Activated CD8-positive, alpha-beta memory T cell treated with anti-CD3 and anti-CD28 coated beads, Interleukin-2, amount 10 ng/mL, durations not matched to agents 7 days and 5 days (primary cell): ENCODE data around the gene LHX6. TPM values are rescaled to one million over a fixed set of nuclear protein-coding genes. Genes with fewer than 3 reads are reported as not detected.

Experiments
- ATAC-seq: fragments of 150-1000 bp; cut with Tn5 transposase; one replicate; pipeline ENCODE4 v1.10.0; 2021; ENCODE audit warnings: moderate library complexity
- CTCF ChIA-PET: fragments of 350-600 bp; sonication (Branson Sonifier 250); formaldehyde crosslinking; loops from one replicate; lab custom pipeline; 2021; ENCODE audit warnings: antibody characterized with exemption; lab: Charles Lee
- DNase-seq: peaks from one replicate; pipeline ENCODE4 v3.0.0-alpha.2; 2020
- H3K27ac Mint-ChIP-seq: one replicate; pipeline ENCODE4 v1.8.0; 2021; ENCODE audit warnings: mild to moderate bottlenecking, mixed read lengths
- H3K27me3 Mint-ChIP-seq: one replicate; pipeline ENCODE4 v1.8.0; 2021; ENCODE audit warnings: mixed read lengths
- H3K36me3 Mint-ChIP-seq: one replicate; pipeline ENCODE4 v1.8.0; 2021; ENCODE audit warnings: mild to moderate bottlenecking, mixed read lengths
- H3K4me1 Mint-ChIP-seq: one replicate; pipeline ENCODE4 v1.8.0; 2021; ENCODE audit warnings: mixed read lengths
- H3K4me3 Mint-ChIP-seq: one replicate; pipeline ENCODE4 v1.8.0; 2021; ENCODE audit warnings: mild to moderate bottlenecking, moderate library complexity, mixed read lengths
- H3K9me3 Mint-ChIP-seq: one replicate; pipeline ENCODE4 v1.8.0; 2022; ENCODE audit warnings: low read depth, mixed read lengths
- total RNA-seq, 2 experiments: library from RNA; stranded (reverse); gene quantifications; one replicate each; pipeline ENCODE4 v1.2.3, GENCODE V29; 2021

Gene LHX6
- total RNA-seq, result not detected

GRCh38 chr9:122228568-122229484 is at the start of gene LHX6:
TSS of gene LHX6 (minus strand) at chr9:122228957. CDS start at chr9:122228740, 217 bp downstream.
- Mint-ChIP-seq H3K4me3 (no peak within 1 kb of the TSS), H3K27ac (no peak within 1 kb of the TSS), H3K36me3 (no peaks in the 10 kb centered on the region), H3K9me3 (no peaks in the 10 kb centered on the region), H3K27me3 (peaks cover 52% of the 10 kb centered on the region), H3K4me1 (peaks cover 5% of the 10 kb centered on the region)
- no peak for DNase-seq
- CTCF ChIA-PET, result no interaction called here
- ATAC-seq, result peak; percentile 27

GRCh38 chr9:122277285-122277897 is 48.6 kb upstream of the LHX6 start:
- DNase-seq (no peak), ATAC-seq (no peak)
- peaks cover 67% of the 10 kb centered on the region for H3K36me3 Mint-ChIP-seq
- H3K27ac Mint-ChIP-seq, result no peak overlapping the region
- no peaks in the 10 kb centered on the region for H3K4me1 Mint-ChIP-seq
- CTCF ChIA-PET, result interaction anchor here (0.9 kb wide), 1 partner anchor 182 kb away, joined by 3 read pairs; no protein-coding TSS in a partner anchor
- no peaks in the 10 kb centered on the region for H3K27me3 Mint-ChIP-seq
- H3K9me3 Mint-ChIP-seq, result peaks cover 2% of the 10 kb centered on the region
- no peak overlapping the region for H3K4me3 Mint-ChIP-seq

DNA sequence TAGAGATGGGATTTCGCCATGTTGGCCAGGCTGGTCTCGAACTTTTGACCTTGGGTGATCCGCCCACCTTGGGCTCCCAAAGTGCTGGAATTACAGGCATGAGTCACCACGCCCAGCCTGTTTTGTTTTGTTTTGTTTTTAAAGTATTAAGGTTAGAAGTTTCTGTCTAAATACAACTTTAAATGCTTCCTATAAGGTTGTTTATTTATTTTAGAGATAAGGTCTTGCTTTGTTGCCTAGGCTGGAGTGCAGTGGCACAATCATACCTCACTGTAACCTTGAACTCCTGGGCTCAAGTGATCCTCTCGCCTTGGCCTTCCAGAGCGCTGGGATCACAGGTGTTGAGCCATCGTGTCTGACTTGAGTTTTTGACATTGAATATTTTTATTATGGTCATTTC is 47.3 kb upstream of the LHX6 start:
- Mint-ChIP-seq H3K4me1 (no peaks in the 10 kb centered on the region), H3K9me3 (peaks cover 2% of the 10 kb centered on the region), H3K4me3 (no peak overlapping the region), H3K36me3 (peaks cover 71% of the 10 kb centered on the region), H3K27ac (no peak overlapping the region), H3K27me3 (no peaks in the 10 kb centered on the region)
- DNase-seq, result no peak
- CTCF ChIA-PET, result no interaction called here
- ATAC-seq, result no peak

DNA sequence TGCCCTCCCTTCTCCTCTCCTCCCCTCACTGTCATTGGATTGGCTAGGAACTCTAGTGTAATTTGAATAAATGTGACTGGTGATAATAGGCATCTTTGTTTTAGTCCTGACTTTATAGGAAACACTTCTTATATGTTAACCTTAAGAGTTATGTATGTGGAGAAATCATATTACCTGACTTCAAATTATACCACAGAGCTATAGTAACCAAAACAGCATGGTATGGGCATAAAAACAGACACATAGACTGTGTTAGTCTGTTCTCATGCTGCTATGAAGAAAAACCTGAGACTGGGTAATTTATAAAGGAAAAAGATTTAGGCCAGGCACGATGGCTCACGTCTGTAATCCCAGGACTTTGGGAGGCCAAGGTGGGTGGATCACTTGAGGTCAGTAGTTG is 45.3 kb upstream of the LHX6 start:
- peaks cover 64% of the 10 kb centered on the region for H3K36me3 Mint-ChIP-seq
- no peak for ATAC-seq
- DNase-seq, result no peak
- no peak overlapping the region for H3K4me3 Mint-ChIP-seq
- no peak overlapping the region for H3K27ac Mint-ChIP-seq
- CTCF ChIA-PET, result no interaction called here
- peaks cover 2% of the 10 kb centered on the region for H3K9me3 Mint-ChIP-seq
- no peaks in the 10 kb centered on the region for H3K27me3 Mint-ChIP-seq
- H3K4me1 Mint-ChIP-seq, result no peaks in the 10 kb centered on the region

DNA sequence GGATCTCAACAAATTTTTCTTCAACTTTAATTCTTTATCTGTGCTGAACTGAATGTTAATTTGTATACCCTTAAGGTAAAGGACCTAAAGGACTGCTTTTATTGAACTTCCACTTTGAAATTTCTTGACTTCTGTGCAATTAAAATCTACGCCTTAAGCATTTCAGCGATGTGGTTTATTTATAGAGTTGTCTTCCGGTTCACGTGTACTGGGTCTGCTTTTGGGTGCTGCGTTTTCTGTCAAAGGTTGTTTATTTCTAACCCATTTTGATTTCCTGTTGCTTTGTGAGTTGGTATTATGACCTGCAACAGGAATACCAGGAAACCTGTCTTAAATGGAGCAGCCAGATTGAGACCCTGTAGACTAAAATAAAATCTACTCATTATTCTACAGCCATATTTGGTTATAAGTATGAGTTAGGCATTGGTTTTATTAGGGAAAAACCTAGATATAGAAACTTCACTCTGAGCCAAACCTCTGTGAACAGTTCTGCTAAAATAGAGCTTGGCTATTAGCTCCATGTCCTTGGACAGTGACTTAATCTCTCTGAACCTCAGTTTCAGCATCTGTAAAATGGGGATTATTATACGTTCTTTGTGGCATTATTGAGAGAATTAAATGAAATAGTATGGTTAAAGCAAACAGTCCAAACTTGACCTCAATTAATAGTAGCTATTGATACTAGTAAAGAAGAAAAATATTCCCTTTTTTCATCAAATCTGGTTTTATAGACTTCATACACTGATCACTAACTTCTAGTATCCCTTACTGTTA is 39.5 kb upstream of the LHX6 start:
- CTCF ChIA-PET, result no interaction called here
- no peak overlapping the region for H3K4me3 Mint-ChIP-seq
- DNase-seq (no peak), ATAC-seq (no peak)
- H3K27me3 Mint-ChIP-seq, result no peaks in the 10 kb centered on the region
- peaks cover 26% of the 10 kb centered on the region for H3K36me3 Mint-ChIP-seq
- no peaks in the 10 kb centered on the region for H3K9me3 Mint-ChIP-seq
- peaks cover 31% of the 10 kb centered on the region for H3K4me1 Mint-ChIP-seq
- no peak overlapping the region for H3K27ac Mint-ChIP-seq

- CTCF ChIA-PET, result interaction anchor here (1.1 to 3.4 kb wide), 7 partner anchors 18 to 570 kb away, joined by 3 to 17 read pairs (median 6); no protein-coding TSS in a partner anchor
- Mint-ChIP-seq H3K27me3 (no peaks in the 10 kb centered on the region), H3K4me1 (peaks cover 47% of the 10 kb centered on the region), H3K27ac (peak overlapping the region; percentile 100), H3K36me3 (peaks cover 13% of the 10 kb centered on the region), H3K9me3 (no peaks in the 10 kb centered on the region), H3K4me3 (peak overlapping the region; percentile 98)
- ATAC-seq (peak; percentile 53), DNase-seq (peak; percentile 59)
Measured at GRCh38 chr9:122265149-122265915, 36.6 kb upstream of the LHX6 start.

GRCh38 chr9:122264360-122265148 is 35.8 kb upstream of the LHX6 start, which contains the start of the genes MRRF and RBM18:
TSS of gene MRRF (plus strand) at chr9:122264882. CDS start at chr9:122270892, 6,010 bp downstream.
TSS of gene RBM18 (minus strand) at chr9:122264840. CDS start at chr9:122261492, 3,348 bp downstream.
- H3K27ac Mint-ChIP-seq, result peak within 1 kb of the TSS; percentile 100
- ATAC-seq (peak; percentile 86), DNase-seq (peak; percentile 94)
- peaks cover 47% of the 10 kb centered on the region for H3K4me1 Mint-ChIP-seq
- peak within 1 kb of the TSS; percentile 98 for H3K4me3 Mint-ChIP-seq
- peaks cover 14% of the 10 kb centered on the region for H3K36me3 Mint-ChIP-seq
- CTCF ChIA-PET, result interaction anchor here (1.1 to 3.4 kb wide), 8 partner anchors 18 to 570 kb away, joined by 3 to 17 read pairs (median 5); partner anchors contain the start of genes MORN5 and NDUFA8
- no peaks in the 10 kb centered on the region for H3K9me3 Mint-ChIP-seq
- no peaks in the 10 kb centered on the region for H3K27me3 Mint-ChIP-seq

DNA sequence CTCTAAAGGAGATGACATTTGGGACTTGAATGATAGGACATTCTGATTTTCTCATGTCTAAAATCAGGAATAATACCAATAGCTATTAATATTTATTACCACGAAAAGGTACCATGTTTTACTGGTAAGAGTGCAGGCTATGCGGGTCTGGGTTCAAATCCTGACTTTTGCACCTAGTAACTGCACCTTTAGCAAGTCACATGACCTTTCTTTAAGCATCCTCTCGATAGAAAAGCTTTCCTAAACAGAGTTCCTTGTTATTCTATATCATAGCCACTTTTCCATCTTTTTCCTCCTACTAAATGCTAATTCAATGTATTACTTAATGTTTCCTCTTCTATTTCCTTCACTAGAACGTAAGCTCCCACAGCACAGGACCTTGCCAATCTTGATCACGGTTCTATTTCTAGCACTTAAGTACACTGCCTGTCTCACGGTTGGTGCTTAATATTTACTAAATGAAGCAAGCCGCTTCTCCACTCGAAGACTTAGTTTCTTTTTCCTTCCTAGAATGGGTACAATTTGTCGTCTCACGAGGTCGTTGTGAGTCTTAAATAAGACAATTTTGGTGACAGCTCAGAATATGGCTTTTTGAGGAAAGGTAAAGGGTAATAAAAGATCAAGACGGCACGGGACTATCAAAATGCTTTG is 35.1 kb upstream of the LHX6 start:
- H3K27me3 Mint-ChIP-seq, result no peaks in the 10 kb centered on the region
- H3K4me3 Mint-ChIP-seq, result peak overlapping the region; percentile 98
- H3K27ac Mint-ChIP-seq, result peak overlapping the region; percentile 100
- ATAC-seq (no peak), DNase-seq (no peak)
- CTCF ChIA-PET, result interaction anchor here (0.7 to 3.4 kb wide), 10 partner anchors 17 to 172 kb away, joined by 3 to 17 read pairs (median 4); partner anchors contain the start of genes MORN5 and NDUFA8
- no peaks in the 10 kb centered on the region for H3K9me3 Mint-ChIP-seq
- H3K4me1 Mint-ChIP-seq, result peaks cover 47% of the 10 kb centered on the region
- peaks cover 21% of the 10 kb centered on the region for H3K36me3 Mint-ChIP-seq

GRCh38 chr9:122262073-122262472 is 33.3 kb upstream of the LHX6 start:
- DNase-seq (no peak), ATAC-seq (no peak)
- Mint-ChIP-seq H3K4me3 (no peak overlapping the region), H3K27me3 (no peaks in the 10 kb centered on the region), H3K4me1 (peaks cover 39% of the 10 kb centered on the region), H3K27ac (no peak overlapping the region), H3K36me3 (peaks cover 25% of the 10 kb centered on the region), H3K9me3 (no peaks in the 10 kb centered on the region)
- CTCF ChIA-PET, result interaction anchor here (2.1 kb wide), 1 partner anchor 163 kb away, joined by 5 read pairs; no protein-coding TSS in a partner anchor

DNA sequence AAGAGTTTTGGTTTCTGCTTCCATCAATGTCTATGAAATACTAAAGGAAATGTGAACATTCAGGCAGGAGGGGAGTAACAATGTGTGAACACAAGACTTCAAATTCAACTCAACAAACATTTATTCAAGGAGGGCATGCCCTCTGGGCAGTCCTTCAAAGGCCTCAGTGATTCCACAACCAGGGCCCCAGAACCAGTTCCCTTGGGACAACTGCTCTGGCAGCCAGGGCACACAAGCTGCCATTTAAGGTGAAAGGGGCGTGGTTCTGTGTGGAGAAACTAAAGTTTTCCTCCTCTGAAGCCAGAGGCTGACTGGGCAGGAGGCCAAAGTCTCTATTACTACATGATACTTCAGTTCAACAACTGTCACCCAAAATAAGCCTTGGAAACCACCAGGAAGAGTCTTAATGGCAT is 32.7 kb upstream of the LHX6 start:
- CTCF ChIA-PET, result interaction anchor here (2.1 kb wide), 1 partner anchor 162 kb away, joined by 5 read pairs; no protein-coding TSS in a partner anchor
- H3K9me3 Mint-ChIP-seq, result no peaks in the 10 kb centered on the region
- DNase-seq (no peak), ATAC-seq (no peak)
- H3K4me3 Mint-ChIP-seq, result no peak overlapping the region
- peak overlapping the region; percentile 6 for H3K27ac Mint-ChIP-seq
- H3K36me3 Mint-ChIP-seq, result peaks cover 25% of the 10 kb centered on the region
- peaks cover 38% of the 10 kb centered on the region for H3K4me1 Mint-ChIP-seq
- no peaks in the 10 kb centered on the region for H3K27me3 Mint-ChIP-seq

DNA sequence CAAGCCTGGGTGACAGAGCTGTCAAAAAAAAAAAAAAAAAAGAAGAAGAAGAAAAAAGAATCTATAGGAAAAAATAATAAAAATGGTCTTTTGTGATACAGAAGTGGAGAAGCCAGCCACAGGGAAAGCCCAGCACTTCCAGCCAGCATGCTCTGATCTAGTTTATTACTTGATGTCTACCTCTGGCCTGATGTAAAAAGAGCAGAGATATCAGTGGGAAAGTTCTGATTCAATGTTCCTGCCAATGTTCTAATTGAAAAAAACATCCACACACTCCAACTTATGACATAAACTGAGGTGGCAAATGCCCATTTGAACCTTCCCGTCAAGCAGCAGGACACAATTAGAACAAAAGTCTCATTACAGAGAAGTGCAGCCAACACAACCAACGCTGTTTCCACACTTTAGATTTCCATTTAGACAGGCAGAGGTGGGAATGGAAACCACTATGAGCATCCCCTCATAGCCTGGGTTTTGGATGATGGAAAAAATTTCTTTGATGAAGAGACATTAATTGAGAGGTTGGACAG is 30.2 kb upstream of the LHX6 start:
- no peak for ATAC-seq
- CTCF ChIA-PET, result no interaction called here
- H3K36me3 Mint-ChIP-seq, result peaks cover 24% of the 10 kb centered on the region

More for the DNA sequence above, 30.2 kb upstream of the LHX6 start:
- Mint-ChIP-seq H3K27me3 (no peaks in the 10 kb centered on the region), H3K4me3 (no peak overlapping the region), H3K4me1 (peaks cover 24% of the 10 kb centered on the region), H3K9me3 (no peaks in the 10 kb centered on the region), H3K27ac (no peak overlapping the region)
- no peak for DNase-seq
